ENCODE data around the gene SRGAP2C.
"Not testable (repeated sequence)": the region's sequence is repeated elsewhere in the genome, so short reads cannot be mapped to it uniquely, and the experiment has no call there.

DNA sequence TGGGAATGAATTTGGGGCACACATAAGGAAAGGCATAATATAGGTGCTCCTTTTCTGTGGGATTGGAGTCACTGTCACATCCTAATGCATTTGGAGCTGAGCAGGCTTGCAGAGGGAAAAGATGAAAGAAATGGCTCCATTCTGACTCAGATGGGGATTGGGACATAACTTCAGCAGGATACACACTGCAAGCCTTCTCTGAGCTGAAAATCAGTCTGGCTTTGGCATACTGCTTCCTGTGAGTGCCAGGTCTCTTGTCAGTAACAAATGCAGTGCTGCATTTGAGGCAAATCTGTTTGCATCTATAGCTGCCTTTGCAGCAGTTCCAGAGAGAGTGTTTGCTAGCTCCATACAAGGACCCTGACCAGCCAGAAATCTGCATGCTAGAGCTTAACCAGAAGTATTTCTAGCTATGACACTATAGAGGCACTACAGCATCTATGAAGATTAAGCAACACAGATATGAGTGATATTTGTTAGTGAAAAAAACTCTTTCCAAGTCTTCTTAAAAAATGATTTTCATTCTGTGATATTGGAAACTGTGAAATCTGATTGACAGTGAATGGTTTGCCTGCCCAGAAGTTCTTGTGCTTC, 98.9 kb downstream of the SRGAP2C start:
- TF ChIP-seq, protein P1, sequence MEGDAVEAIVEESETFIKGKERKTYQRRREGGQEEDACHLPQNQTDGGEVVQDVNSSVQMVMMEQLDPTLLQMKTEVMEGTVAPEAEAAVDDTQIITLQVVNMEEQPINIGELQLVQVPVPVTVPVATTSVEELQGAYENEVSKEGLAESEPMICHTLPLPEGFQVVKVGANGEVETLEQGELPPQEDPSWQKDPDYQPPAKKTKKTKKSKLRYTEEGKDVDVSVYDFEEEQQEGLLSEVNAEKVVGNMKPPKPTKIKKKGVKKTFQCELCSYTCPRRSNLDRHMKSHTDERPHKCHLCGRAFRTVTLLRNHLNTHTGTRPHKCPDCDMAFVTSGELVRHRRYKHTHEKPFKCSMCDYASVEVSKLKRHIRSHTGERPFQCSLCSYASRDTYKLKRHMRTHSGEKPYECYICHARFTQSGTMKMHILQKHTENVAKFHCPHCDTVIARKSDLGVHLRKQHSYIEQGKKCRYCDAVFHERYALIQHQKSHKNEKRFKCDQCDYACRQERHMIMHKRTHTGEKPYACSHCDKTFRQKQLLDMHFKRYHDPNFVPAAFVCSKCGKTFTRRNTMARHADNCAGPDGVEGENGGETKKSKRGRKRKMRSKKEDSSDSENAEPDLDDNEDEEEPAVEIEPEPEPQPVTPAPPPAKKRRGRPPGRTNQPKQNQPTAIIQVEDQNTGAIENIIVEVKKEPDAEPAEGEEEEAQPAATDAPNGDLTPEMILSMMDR (IDR thresholded peaks at IDR 0.05) = not testable (repeated sequence)
- TF ChIP-seq ZNF423 (CRISPR knock-in tag; IDR thresholded peaks at IDR 0.05); CBFB (CRISPR knock-in tag; IDR thresholded peaks at IDR 0.05; ENCODE audit: low read depth); OVOL2 (CRISPR knock-in tag; IDR thresholded peaks at IDR 0.05; ENCODE audit: borderline replicate concordance); FOXJ3 (CRISPR knock-in tag; IDR thresholded peaks at IDR 0.05; ENCODE audit: borderline replicate concordance); SP1 (CRISPR knock-in tag; conservative IDR thresholded peaks at IDR 0.05); NFE2L1 (CRISPR knock-in tag; IDR thresholded peaks at IDR 0.05); GRHL2 (CRISPR knock-in tag; IDR thresholded peaks at IDR 0.05; ENCODE audit: insufficient replicate concordance, severe bottlenecking); RELA (CRISPR knock-in tag; IDR thresholded peaks at IDR 0.05; ENCODE audit: borderline replicate concordance); IRF2 (CRISPR knock-in tag; IDR thresholded peaks at IDR 0.05; ENCODE audit: borderline replicate concordance, low read depth); ZNF396 (CRISPR knock-in tag; IDR thresholded peaks at IDR 0.05; ENCODE audit: borderline replicate concordance); MYBL2 (CRISPR knock-in tag; IDR thresholded peaks at IDR 0.05): not testable (repeated sequence)
- TF ChIP-seq, protein P2, sequence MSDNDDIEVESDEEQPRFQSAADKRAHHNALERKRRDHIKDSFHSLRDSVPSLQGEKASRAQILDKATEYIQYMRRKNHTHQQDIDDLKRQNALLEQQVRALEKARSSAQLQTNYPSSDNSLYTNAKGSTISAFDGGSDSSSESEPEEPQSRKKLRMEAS (CRISPR knock-in tag; IDR thresholded peaks at IDR 0.05) = not testable (repeated sequence)

Data from WTC11 (cell line).